SK-N-SH treated with all-trans-retinoic acid at 6 μM for 48 hours (cell line): ENCODE results near the gene NNAT.

ENCODE experiments used
- ATAC-seq: fragments of 200-7000 bp; cut with Tn5 transposase; 3 replicates; pipeline ENCODE4 v1.9.1; 2020; ENCODE audit warnings: mild to moderate bottlenecking, moderate library complexity
- ARNTL ChIP-seq: fragments of 450-650 bp; formaldehyde crosslinking; IDR thresholded peaks from 2 replicates; pipeline ENCODE4 v1.5.0; 2020; ENCODE audit warnings: low read depth, mild to moderate bottlenecking, moderate library complexity, borderline replicate concordance
- BACH2 ChIP-seq: fragments of 250-450 bp; sonication (Bioruptor Pico); IDR thresholded peaks from 2 replicates; pipeline ENCODE4 v1.9.0; 2021; ENCODE audit warnings: mild to moderate bottlenecking, borderline replicate concordance
- CREB5 ChIP-seq: fragments of 250-450 bp; sonication (Bioruptor Pico); IDR thresholded peaks from 2 replicates; pipeline ENCODE4 v1.5.1; 2020; ENCODE audit warnings: low read depth, mild to moderate bottlenecking, moderate library complexity
- CSRNP3 ChIP-seq: fragments of 250-450 bp; sonication (Bioruptor Pico); IDR thresholded peaks from 2 replicates; pipeline ENCODE4 v1.5.1; 2021; ENCODE audit warnings: mild to moderate bottlenecking, moderate library complexity
- ESRRG ChIP-seq: fragments of 250-450 bp; sonication (Bioruptor Pico); IDR thresholded peaks from 2 replicates; pipeline ENCODE4 v1.6.1; 2021; ENCODE audit warnings: mild to moderate bottlenecking
- GLIS3 ChIP-seq: fragments of 250-450 bp; sonication (Bioruptor Pico); IDR thresholded peaks from 2 replicates; pipeline ENCODE4 v1.5.0; 2020; ENCODE audit warnings: mild to moderate bottlenecking, moderate library complexity
- ISL1 ChIP-seq: fragments of 250-450 bp; sonication (Bioruptor Pico); IDR thresholded peaks from 2 replicates; pipeline ENCODE4 v2.1.2; 2022; ENCODE audit warnings: mild to moderate bottlenecking, moderate library complexity
- OSR1 ChIP-seq: fragments of 250-450 bp; sonication (Bioruptor Pico); IDR thresholded peaks from 2 replicates; pipeline ENCODE4 v1.8.0; 2022; ENCODE audit warnings: moderate library complexity, mild to moderate bottlenecking, inconsistent platforms
- PATZ1 ChIP-seq: fragments of 250-450 bp; sonication (Bioruptor Pico); IDR thresholded peaks from 2 replicates; pipeline ENCODE4 v1.8.0; 2020; ENCODE audit warnings: mild to moderate bottlenecking, moderate library complexity, borderline replicate concordance
- POU6F1 ChIP-seq: fragments of 250-450 bp; sonication (Bioruptor Pico); IDR thresholded peaks from 2 replicates; pipeline ENCODE4 v1.8.0; 2021; ENCODE audit warnings: low read depth, mild to moderate bottlenecking, moderate library complexity, borderline replicate concordance
- PPARA ChIP-seq: fragments of 250-450 bp; sonication (Bioruptor Pico); IDR thresholded peaks from 2 replicates; pipeline ENCODE4 v1.5.0; 2020; ENCODE audit warnings: mild to moderate bottlenecking, borderline replicate concordance
- RARB ChIP-seq: fragments of 250-450 bp; sonication (Bioruptor Pico); IDR thresholded peaks from 2 replicates; pipeline ENCODE4 v1.8.0; 2021; ENCODE audit warnings: mild to moderate bottlenecking, moderate library complexity
- SNAI2 ChIP-seq: fragments of 250-450 bp; sonication (Bioruptor Pico); IDR thresholded peaks from 2 replicates; pipeline ENCODE4 v1.5.0; 2020; ENCODE audit warnings: mild to moderate bottlenecking, moderate library complexity
- TCF4 ChIP-seq: fragments of 250-450 bp; sonication (Bioruptor Pico); IDR thresholded peaks from 2 replicates; pipeline ENCODE4 v1.8.0; 2021; ENCODE audit warnings: mild to moderate bottlenecking, moderate library complexity, borderline replicate concordance
- TOX ChIP-seq: fragments of 250-450 bp; sonication (Bioruptor Pico); IDR thresholded peaks from 2 replicates; pipeline ENCODE4 v1.8.0; 2021; ENCODE audit warnings: mild to moderate bottlenecking, moderate library complexity, borderline replicate concordance
- TSHZ2 ChIP-seq: fragments of 250-450 bp; sonication (Bioruptor Pico); IDR thresholded peaks from 2 replicates; pipeline ENCODE4 v1.5.0; 2020; ENCODE audit warnings: mild to moderate bottlenecking, moderate library complexity
- ZC3H10 ChIP-seq: fragments of 250-450 bp; sonication (Bioruptor Pico); IDR thresholded peaks from 2 replicates; pipeline ENCODE4 v1.5.1; 2021; ENCODE audit warnings: mild to moderate bottlenecking, moderate library complexity
- ZFP3 ChIP-seq: fragments of 250-450 bp; sonication (Bioruptor Pico); IDR thresholded peaks from 2 replicates; pipeline ENCODE4 v1.5.0; 2020; ENCODE audit warnings: mild to moderate bottlenecking, moderate library complexity
- ZFP30 ChIP-seq: fragments of 450-650 bp; formaldehyde crosslinking; IDR thresholded peaks from 2 replicates; pipeline ENCODE4 v1.5.0; 2022; ENCODE audit warnings: mild to moderate bottlenecking, moderate library complexity
- ZNF565 ChIP-seq: fragments of 450-650 bp; formaldehyde crosslinking; conservative IDR thresholded peaks from 2 replicates; pipeline ENCODE4 v1.5.0; 2020; ENCODE audit warnings: low read depth, mild to moderate bottlenecking, moderate library complexity
- ZNF70 ChIP-seq: fragments of 450-650 bp; formaldehyde crosslinking; IDR thresholded peaks from 2 replicates; pipeline ENCODE4 v1.5.0; 2020; ENCODE audit warnings: mild to moderate bottlenecking, moderate library complexity
- ZNF8 ChIP-seq: fragments of 450-650 bp; formaldehyde crosslinking; IDR thresholded peaks from 2 replicates; pipeline ENCODE4 v1.5.0; 2020; ENCODE audit warnings: mild to moderate bottlenecking, moderate library complexity

NNAT gene

GRCh38 chr20:37567671-37568588 lies 46.9 kb downstream of the NNAT start:
- ATAC-seq = no peak
- TF ChIP-seq PPARA (no peak), TCF4 (no peak), PATZ1 (CRISPR knock-in tag) (no peak), ZNF8 (CRISPR knock-in tag) (no peak), CREB5 (no peak), ZC3H10 (CRISPR knock-in tag) (no peak), OSR1 (no peak), ARNTL (CRISPR knock-in tag) (no peak), TOX (CRISPR knock-in tag) (no peak), POU6F1 (CRISPR knock-in tag) (no peak), RARB (CRISPR knock-in tag) (no peak), TSHZ2 (CRISPR knock-in tag) (no peak), ZFP30 (CRISPR knock-in tag) (no peak), CSRNP3 (CRISPR knock-in tag) (no peak), ZNF70 (no peak), BACH2 (CRISPR knock-in tag) (no peak), ESRRG (no peak), ZFP3 (CRISPR knock-in tag) (no peak), SNAI2 (CRISPR knock-in tag) (no peak), GLIS3 (CRISPR knock-in tag) (no peak)

GRCh38 chr20:37570419-37570818 lies 49.4 kb downstream of the NNAT start:
- TF ChIP-seq CSRNP3 (CRISPR knock-in tag) = no peak
- no peak for TF ChIP-seq ISL1 (CRISPR knock-in tag)
- TF ChIP-seq ZNF70 = no peak
- no peak for TF ChIP-seq ZC3H10 (CRISPR knock-in tag)
- TF ChIP-seq RARB (CRISPR knock-in tag) = no peak
- TF ChIP-seq TCF4 = no peak
- TF ChIP-seq POU6F1 (CRISPR knock-in tag) = no peak
- no peak for TF ChIP-seq ARNTL (CRISPR knock-in tag)
- no peak for TF ChIP-seq ZNF8 (CRISPR knock-in tag)
- no peak for TF ChIP-seq ESRRG
- TF ChIP-seq PATZ1 (CRISPR knock-in tag) = no peak
- TF ChIP-seq GLIS3 (CRISPR knock-in tag) = no peak
- no peak for TF ChIP-seq ZFP3 (CRISPR knock-in tag)
- no peak for TF ChIP-seq ZNF565 (CRISPR knock-in tag)
- no peak for TF ChIP-seq ZFP30 (CRISPR knock-in tag)
- no peak for ATAC-seq
